Measurements from ENCODE around the gene AFF2.
"Not testable (repeated sequence)": the region's sequence is repeated elsewhere in the genome, so short reads cannot be mapped to it uniquely, and the experiment has no call there.

AFF2 gene

GRCh38 chrX:148856505-148856904, 356.1 kb downstream of the AFF2 start:
- DNase-seq (ENCODE audit: low read depth): no peak

- no peak for DNase-seq (ENCODE audit: low read depth)
Measured at GRCh38 chrX:148865277-148866210, 365.1 kb downstream of the AFF2 start.

GRCh38 chrX:148867596-148867995, 367.2 kb downstream of the AFF2 start:
- no peak for DNase-seq (ENCODE audit: low read depth)

GRCh38 chrX:148871422-148872160, 371.2 kb downstream of the AFF2 start:
- no peak for DNase-seq (ENCODE audit: low read depth)

GRCh38 chrX:148872161-148872535, 371.7 kb downstream of the AFF2 start:
- no peak for DNase-seq (ENCODE audit: low read depth)

- DNase-seq (ENCODE audit: low read depth): no peak
Measured at GRCh38 chrX:148872881-148873280, 372.5 kb downstream of the AFF2 start.

- DNase-seq (ENCODE audit: low read depth): no peak
Measured at GRCh38 chrX:148874636-148875246, 374.3 kb downstream of the AFF2 start.

- no peak for DNase-seq (ENCODE audit: low read depth)
Measured at GRCh38 chrX:148878371-148878770, 378.0 kb downstream of the AFF2 start.

GRCh38 chrX:148885203-148885602, 384.8 kb downstream of the AFF2 start:
- DNase-seq (ENCODE audit: low read depth): no peak

GRCh38 chrX:148893395-148893794, 393.0 kb downstream of the AFF2 start:
- no peak for DNase-seq (ENCODE audit: low read depth)

- no peak for DNase-seq (ENCODE audit: low read depth)
Measured at GRCh38 chrX:148902581-148902980, 402.2 kb downstream of the AFF2 start.

GRCh38 chrX:148903176-148903575, 402.8 kb downstream of the AFF2 start:
- no peak for DNase-seq (ENCODE audit: low read depth)

- DNase-seq (ENCODE audit: low read depth): no peak
Measured at GRCh38 chrX:148904421-148905111, 404.1 kb downstream of the AFF2 start.

- no peak for DNase-seq (ENCODE audit: low read depth)
Measured at GRCh38 chrX:148905400-148905799, 405.0 kb downstream of the AFF2 start.

- not testable (repeated sequence) for DNase-seq (ENCODE audit: low read depth)
Measured at GRCh38 chrX:148906628-148907027, 406.2 kb downstream of the AFF2 start.

GRCh38 chrX:148909758-148910157, 409.3 kb downstream of the AFF2 start:
- DNase-seq (ENCODE audit: low read depth): no peak

- DNase-seq (ENCODE audit: low read depth): no peak
Measured at GRCh38 chrX:148913971-148914370, 413.6 kb downstream of the AFF2 start.

- no peak for DNase-seq (ENCODE audit: low read depth)
Measured at GRCh38 chrX:148914783-148915182, 414.4 kb downstream of the AFF2 start.

- DNase-seq (ENCODE audit: low read depth): no peak
Measured at GRCh38 chrX:148915474-148915873, 415.1 kb downstream of the AFF2 start.

- DNase-seq (ENCODE audit: low read depth): no peak
Measured at GRCh38 chrX:148917441-148917840, 417.0 kb downstream of the AFF2 start.

GRCh38 chrX:148923631-148924030, 423.2 kb downstream of the AFF2 start:
- DNase-seq (ENCODE audit: low read depth): no peak

- no peak for DNase-seq (ENCODE audit: low read depth)
Measured at GRCh38 chrX:148926371-148926770, 426.0 kb downstream of the AFF2 start.
